GOT3 (cell line): ENCODE data around the gene CAMK1.
A peak's percentile ranks its signal among the peaks of the same experiment; 100 is the strongest.
"Not testable (repeated sequence)": the region's sequence is repeated elsewhere in the genome, so short reads cannot be mapped to it uniquely, and the experiment has no call there.

Experiments used
- DNase-seq: peaks from one replicate; lab custom pipeline; 2025; ENCODE audit warnings: mixed read lengths; lab: John Stamatoyannopoulos, UW

CAMK1 gene

GRCh38 chr3:9776896-9777693 is 7.3 kb upstream of the CAMK1 start:
- DNase-seq: no peak

DNA sequence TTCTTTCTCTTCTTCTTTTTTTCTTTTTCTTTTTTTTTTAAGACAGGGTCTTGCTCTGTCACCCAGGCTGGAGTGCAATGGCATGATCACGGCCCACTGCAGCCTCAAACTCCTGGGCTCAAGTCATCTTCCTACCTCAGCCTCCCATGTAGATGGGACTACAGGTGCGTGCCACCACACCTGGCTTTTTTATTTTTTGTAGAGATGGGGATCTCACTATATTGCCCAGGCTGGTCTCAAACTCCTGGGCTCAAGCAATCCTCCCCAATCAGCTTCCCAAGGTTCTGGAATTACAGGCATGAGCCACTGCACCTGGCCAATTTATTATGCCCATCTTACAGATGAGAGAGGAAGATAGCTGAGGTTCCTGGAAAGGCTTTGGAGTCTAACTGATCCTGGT is 1.3 kb upstream of the CAMK1 start:
- not testable (repeated sequence) for DNase-seq

- DNase-seq: no peak
These were observed 597 bp upstream of the CAMK1 start for GRCh38 chr3:9770276-9770812.

- DNase-seq: no peak
These were observed 735 bp downstream of the CAMK1 start for GRCh38 chr3:9769012-9769411.

DNA sequence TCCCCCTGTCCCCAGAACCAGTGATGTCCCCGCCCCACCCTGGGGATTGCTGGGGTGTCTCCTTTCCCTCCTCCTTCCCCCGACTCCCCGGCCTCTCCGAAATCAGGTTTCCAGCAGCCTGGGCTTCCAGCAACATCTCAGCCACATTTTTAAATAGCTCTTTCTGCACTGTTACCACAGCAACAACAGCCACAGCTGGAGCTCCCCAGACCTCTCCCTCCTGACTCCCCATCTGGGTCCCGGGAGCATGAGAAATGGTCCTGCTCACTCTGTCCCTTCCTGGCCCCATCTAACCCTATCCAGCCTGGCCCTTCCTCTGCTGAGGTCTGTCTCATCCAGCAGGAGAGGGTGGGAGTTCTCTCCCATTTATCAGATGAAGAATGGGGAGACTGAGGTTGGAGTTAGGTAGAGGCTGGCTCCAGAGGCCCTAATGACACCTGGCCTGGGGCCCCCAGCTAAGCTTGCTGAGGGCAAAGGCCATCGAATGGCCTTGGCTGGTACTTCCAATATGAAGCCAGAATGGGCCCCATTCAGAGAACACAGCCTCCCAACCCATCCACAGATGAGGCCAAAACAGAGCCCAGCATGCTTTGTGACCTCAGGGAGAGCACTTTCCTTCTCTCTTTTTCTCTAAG is 1.5 kb downstream of the CAMK1 start:
- DNase-seq: no peak

DNA sequence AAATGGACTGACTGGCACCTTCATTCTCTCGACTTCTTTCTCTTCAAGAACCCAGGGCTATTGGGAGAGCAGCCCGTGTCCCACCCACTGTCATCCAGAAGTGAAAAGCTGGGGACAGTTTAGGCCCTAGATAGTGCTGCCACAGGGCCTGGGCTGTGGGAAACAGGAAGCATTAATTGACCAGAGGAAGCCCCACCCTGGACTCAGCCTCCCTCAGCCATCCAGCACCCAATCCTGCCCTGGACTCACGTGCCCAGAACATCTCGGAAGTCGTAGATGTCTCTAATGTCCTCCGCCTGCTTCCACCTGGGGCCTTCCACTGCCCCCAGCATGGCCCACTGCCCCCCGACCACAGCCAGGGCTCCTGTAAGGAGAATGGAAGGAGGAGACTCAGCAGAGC is 2.3 kb downstream of the CAMK1 start:
- no peak for DNase-seq

DNA sequence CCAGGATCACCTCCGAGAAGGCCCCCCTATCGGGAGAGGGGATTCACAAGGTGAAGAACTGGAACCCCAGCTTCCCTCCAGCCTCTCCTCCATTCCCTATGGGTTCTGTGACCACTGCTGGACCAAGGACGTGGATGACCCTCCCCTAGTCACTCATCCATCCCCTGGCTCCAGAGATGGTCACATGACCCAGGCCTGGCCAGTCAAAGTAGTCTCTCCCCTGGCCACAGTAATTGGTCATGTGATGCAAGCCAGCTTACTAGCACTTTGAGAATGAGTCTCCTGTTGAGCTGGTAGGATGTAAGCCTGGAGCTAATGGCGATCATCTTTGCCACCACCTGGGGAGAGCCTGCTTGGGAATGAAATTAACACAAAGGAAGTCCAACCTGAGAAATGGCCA is 3.9 kb downstream of the CAMK1 start:
- no peak for DNase-seq

- no peak for DNase-seq
These were observed 6.9 kb downstream of the CAMK1 start for GRCh38 chr3:9762871-9763270.

- no peak for DNase-seq
These were observed 7.8 kb downstream of the CAMK1 start for GRCh38 chr3:9761919-9762318.

DNA sequence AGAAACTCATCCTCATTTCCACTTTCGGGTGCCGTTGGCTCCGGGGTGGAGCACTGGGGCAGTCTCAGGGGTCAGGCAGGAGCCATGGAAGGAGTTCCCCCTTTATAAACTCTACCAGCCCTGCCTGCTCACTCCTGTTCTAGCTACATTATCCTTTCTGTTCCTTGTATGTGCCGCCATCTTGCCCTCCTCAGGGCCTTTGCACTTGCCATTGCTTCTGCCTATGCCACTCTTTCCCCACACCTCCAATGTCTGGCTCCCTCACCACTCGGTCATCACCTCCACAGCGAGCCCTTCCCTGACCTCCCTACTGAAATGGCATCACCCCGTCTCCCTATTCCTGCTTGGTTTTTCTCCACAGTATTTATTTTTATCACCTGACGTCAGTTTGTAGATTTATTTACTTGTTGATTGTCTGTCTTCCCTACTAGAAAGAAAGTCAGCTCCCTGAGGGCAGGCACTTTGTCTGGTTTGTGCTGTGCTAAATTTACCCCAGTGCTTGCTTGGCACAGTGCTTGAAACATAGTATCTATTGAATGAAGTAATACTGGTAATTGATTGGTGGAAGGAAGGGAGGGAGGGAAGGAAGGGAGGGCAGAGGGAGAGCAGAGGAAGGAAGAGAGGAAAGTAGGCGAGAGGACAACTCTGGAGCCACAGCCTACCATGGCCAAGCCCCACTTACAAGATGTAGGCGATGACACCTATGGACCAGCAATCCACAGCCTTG is 8.8 kb downstream of the CAMK1 start:
- no peak for DNase-seq

DNA sequence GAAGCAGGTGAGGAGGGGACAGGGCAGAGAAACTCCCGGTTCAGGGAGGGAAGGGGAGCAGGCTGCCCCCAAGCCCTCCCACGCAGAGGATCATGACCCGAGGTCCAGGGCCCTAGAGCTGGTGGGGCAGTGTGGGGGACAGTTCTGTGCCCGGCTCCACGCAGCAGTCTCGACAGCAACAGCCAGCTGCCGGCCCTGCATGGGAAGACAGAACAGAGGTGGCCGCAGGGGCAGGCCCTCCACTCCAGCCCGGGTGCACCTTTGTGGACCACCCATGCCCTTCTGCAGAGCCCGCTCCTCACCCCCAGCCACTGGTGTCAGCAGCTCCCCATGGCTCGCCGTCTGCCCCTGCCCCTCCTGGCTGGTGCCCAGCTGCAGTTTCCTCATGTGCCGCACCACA is 12.3 kb downstream of the CAMK1 start:
- DNase-seq: no peak

GRCh38 chr3:9754678-9755077 is 15.1 kb downstream of the CAMK1 start:
- no peak for DNase-seq

DNA sequence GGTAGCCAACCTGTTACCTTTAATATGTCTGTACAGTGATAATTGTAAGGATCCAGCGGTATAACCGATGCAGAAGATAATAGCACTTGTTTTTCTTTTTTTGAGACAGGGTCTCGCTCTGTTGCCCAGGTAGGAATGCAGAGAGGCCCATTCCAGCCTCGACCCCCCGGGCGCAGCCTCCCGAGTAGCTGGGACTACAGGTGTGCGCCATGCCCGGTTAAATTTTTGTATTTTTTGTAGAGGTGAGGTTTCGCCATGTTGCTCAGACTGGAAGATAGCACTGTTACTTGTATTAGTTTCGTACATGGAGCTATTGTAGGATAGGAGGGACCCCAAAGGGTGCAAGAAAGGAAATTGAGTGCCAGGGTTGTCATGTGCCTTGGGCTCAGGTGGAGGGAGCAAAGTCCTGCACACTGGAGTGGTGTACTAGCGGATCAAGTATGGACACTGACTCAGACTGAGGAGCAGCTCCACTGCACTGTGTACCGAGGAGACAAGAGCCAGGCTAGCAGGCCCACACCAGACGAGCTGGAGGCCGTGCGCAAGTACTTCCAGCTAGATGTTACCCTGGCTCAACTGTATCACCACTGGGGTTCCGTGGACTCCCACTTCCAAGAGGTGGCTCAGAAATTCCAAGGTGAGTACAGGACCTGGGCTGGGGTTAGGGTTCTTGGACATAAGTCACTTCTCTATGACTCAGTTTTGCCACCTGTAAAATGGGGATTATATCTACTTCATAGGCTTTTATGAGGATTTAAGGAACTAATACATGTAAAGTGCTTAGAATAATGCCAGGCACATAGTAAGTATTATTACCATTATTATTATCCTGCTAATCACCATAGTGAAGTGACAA is 19.0 kb downstream of the CAMK1 start:
- DNase-seq: no peak

DNA sequence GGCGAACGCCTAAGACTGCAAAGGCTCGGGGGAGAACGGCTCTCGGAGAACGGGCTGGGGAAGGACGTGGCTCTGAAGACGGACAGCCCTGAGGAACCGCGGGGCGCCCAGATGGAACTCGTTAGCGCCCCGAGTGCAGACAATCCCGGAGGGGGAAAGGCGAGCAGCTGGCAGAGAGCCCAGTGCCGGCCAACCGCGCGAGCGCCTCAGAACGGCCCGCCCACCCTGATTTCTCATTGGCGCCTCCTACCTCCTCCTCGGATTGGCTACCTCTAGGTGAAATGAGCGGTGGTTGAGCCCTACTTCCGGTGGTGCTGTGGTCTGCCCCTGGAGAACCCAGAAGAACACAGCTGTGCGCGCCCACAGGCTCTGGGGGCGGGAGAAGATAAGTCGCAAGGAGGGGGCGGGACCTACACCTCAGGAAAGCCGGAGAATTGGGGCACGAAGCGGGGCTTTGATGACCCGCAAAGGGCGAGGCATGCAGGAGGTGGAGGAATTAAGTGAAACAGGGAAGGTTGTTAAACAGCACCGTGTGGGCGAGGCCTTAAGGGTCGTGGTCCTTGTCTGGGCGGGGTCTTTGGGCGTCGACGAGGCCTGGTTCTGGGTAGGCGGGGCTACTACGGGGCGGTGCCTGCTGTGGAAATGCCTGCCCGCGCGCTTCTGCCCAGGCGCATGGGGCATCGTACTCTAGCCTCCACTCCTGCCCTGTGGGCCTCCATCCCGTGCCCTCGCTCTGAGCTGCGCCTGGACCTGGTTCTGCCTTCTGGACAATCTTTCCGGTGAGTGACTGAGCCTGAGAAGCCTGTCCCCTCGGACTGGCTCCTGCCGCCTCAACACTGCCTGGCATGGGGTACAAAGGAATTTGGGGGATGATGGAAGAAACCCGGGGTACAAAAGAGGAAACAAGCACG is 19.8 kb downstream of the CAMK1 start, which contains the start of gene OGG1:
Gene OGG1, plus strand, starts transcription at position 308 of the 911 bp plus-strand sequence. Its CDS starts 335 bp downstream, at position 643.
- DNase-seq: peak; percentile 91

GRCh38 chr3:9749296-9749644 is 20.5 kb downstream of the CAMK1 start:
- DNase-seq: no peak

DNA sequence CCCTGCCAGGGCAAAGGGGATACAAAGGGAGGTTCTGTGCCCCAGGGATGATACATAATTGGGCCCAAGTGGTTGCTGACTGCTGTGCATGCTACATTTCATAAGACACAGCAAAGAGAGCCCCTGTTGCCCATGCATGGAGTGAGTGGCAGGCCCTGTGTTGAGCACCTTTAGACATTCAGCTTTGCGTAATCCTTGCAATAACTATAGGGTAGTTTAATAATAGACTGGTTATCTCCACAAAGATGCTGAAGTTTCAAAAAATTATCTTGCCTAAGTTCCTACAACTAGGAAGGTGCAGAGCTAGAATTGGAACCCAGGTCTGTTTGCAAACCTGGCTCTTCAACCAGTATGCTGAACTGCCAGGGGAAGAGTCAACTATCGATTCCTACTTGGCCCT is 21.7 kb downstream of the CAMK1 start:
- no peak for DNase-seq

GRCh38 chr3:9747267-9747666 is 22.5 kb downstream of the CAMK1 start:
- DNase-seq: no peak

DNA sequence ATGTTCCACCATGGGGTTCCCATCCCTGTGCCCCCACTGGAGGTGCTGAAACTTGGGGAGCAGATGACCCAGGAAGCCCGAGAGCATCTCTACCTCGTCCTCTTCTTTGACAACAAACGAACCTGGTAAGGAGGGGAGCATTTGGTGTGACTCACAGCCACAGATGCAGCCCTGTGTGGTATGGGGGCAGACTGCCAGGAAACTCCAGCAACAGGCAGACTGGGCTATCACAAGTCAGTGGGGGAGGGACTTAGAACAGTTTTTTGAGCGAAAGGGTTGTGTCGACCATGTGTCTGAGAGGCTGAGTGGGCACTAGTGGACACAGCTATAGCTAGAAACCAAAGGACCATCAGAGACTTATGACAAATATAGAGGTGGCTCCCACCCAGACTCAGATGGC is 23.4 kb downstream of the CAMK1 start:
- no peak for DNase-seq

DNA sequence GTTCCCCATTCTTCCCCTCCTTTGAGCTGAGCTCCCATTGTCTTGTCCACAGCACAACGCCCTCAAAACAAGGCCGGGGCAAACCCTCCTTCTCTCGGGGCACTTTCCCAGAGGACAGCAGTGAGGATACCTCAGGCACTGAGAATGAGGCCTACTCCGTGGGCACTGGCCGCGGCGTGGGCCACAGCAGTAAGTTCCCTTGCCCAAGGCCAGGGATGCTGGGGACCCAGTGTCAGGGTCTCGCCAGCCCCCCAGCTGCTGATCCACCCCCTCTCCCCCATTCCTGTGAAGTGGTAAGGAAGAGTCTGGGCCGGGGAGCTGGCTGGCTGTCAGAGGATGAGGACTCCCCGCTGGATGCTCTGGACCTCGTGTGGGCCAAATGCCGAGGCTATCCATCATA is 24.2 kb downstream of the CAMK1 start:
- no peak for DNase-seq

- no peak for DNase-seq
These were observed 25.6 kb downstream of the CAMK1 start for GRCh38 chr3:9744162-9744561.

DNA sequence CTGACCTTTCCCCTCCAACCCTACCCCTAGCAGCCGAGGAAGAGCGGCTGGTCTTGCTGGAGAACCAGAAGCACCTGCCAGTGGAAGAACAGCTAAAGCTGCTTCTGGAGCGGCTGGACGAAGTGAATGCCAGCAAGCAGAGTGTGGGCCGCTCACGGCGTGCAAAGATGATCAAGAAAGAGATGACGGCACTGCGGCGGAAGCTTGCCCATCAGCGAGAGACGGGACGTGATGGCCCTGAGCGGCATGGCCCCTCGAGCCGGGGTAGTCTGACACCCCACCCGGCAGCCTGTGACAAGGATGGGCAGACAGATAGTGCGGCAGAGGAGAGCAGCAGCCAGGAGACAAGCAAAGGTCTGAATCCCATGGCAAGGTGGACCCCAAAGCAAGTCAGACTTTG is 26.2 kb downstream of the CAMK1 start:
- DNase-seq: no peak
